ENCODE data around the gene SEMA5B.

SEMA5B gene

GRCh38 chr3:122960652-122961051 is 66.9 kb downstream of the SEMA5B start:
- H3K4me3 ChIP-seq (ENCODE audit: low read length) = no peak overlapping the region
- DNase-seq (ENCODE audit: low read depth, low spot score) = no peak

- DNase-seq (ENCODE audit: low read depth, low spot score) = no peak
- H3K4me3 ChIP-seq (ENCODE audit: low read length) = no peak overlapping the region
Measured at GRCh38 chr3:122959339-122959738, 68.2 kb downstream of the SEMA5B start.

GRCh38 chr3:122957707-122958689 is 69.6 kb downstream of the SEMA5B start:
- H3K4me3 ChIP-seq (ENCODE audit: low read length) = no peak overlapping the region
- DNase-seq (ENCODE audit: low read depth, low spot score) = no peak

- no peak overlapping the region for H3K4me3 ChIP-seq (ENCODE audit: low read length)
- no peak for DNase-seq (ENCODE audit: low read depth, low spot score)
Measured at GRCh38 chr3:122956693-122957455, 70.7 kb downstream of the SEMA5B start.

GRCh38 chr3:122955916-122956692 is 71.5 kb downstream of the SEMA5B start:
- no peak overlapping the region for H3K4me3 ChIP-seq (ENCODE audit: low read length)
- no peak for DNase-seq (ENCODE audit: low read depth, low spot score)

- DNase-seq (ENCODE audit: low read depth, low spot score) = no peak
- no peak overlapping the region for H3K4me3 ChIP-seq (ENCODE audit: low read length)
Measured at GRCh38 chr3:122952520-122952919, 75.0 kb downstream of the SEMA5B start.

- DNase-seq (ENCODE audit: low read depth, low spot score) = no peak
- H3K4me3 ChIP-seq (ENCODE audit: low read length) = no peak overlapping the region
Measured at GRCh38 chr3:122948408-122948807, 79.2 kb downstream of the SEMA5B start.

GRCh38 chr3:122947738-122948137 is 79.8 kb downstream of the SEMA5B start:
- H3K4me3 ChIP-seq (ENCODE audit: low read length) = no peak overlapping the region
- no peak for DNase-seq (ENCODE audit: low read depth, low spot score)

- H3K4me3 ChIP-seq (ENCODE audit: low read length) = no peak overlapping the region
- DNase-seq (ENCODE audit: low read depth, low spot score) = no peak
Measured at GRCh38 chr3:122947196-122947595, 80.4 kb downstream of the SEMA5B start.

GRCh38 chr3:122946185-122946584 is 81.4 kb downstream of the SEMA5B start:
- no peak for DNase-seq (ENCODE audit: low read depth, low spot score)

GRCh38 chr3:122945230-122945629 is 82.3 kb downstream of the SEMA5B start:
- DNase-seq (ENCODE audit: low read depth, low spot score) = no peak
- no peak overlapping the region for H3K4me3 ChIP-seq (ENCODE audit: low read length)

More at GRCh38 chr3:122946185-122946584, 81.4 kb downstream of the SEMA5B start:
- no peak overlapping the region for H3K4me3 ChIP-seq (ENCODE audit: low read length)

GRCh38 chr3:122944671-122945161 is 82.8 kb downstream of the SEMA5B start:
- no peak for DNase-seq (ENCODE audit: low read depth, low spot score)
- no peak overlapping the region for H3K4me3 ChIP-seq (ENCODE audit: low read length)

GRCh38 chr3:122943828-122944190 is 83.8 kb downstream of the SEMA5B start:
- H3K4me3 ChIP-seq (ENCODE audit: low read length) = no peak overlapping the region
- DNase-seq (ENCODE audit: low read depth, low spot score) = no peak

- DNase-seq (ENCODE audit: low read depth, low spot score) = no peak
- no peak overlapping the region for H3K4me3 ChIP-seq (ENCODE audit: low read length)
Measured at GRCh38 chr3:122942937-122943827, 84.4 kb downstream of the SEMA5B start.

GRCh38 chr3:122942239-122942638 is 85.3 kb downstream of the SEMA5B start:
- H3K4me3 ChIP-seq (ENCODE audit: low read length) = no peak overlapping the region
- DNase-seq (ENCODE audit: low read depth, low spot score) = no peak

- DNase-seq (ENCODE audit: low read depth, low spot score) = peak; percentile 45
- H3K4me3 ChIP-seq (ENCODE audit: low read length) = no peak overlapping the region
Measured at GRCh38 chr3:122941228-122942206, 86.0 kb downstream of the SEMA5B start.

GRCh38 chr3:122940628-122941086 is 86.9 kb downstream of the SEMA5B start:
- DNase-seq (ENCODE audit: low read depth, low spot score) = no peak
- H3K4me3 ChIP-seq (ENCODE audit: low read length) = no peak overlapping the region

Data from Jurkat, Clone E6-1 (cell line).